HG02885 (cell line): Measurements from ENCODE around the gene CXXC5.

Experiments used
- ATAC-seq: cut with Tn5 transposase; IDR thresholded peaks from one replicate; pipeline ENCODE4 v1.9.1; 2021; ENCODE audit warnings: mild to moderate bottlenecking; ENCODE audit not compliant: unreplicated experiment, poor library complexity

Gene CXXC5

DNA sequence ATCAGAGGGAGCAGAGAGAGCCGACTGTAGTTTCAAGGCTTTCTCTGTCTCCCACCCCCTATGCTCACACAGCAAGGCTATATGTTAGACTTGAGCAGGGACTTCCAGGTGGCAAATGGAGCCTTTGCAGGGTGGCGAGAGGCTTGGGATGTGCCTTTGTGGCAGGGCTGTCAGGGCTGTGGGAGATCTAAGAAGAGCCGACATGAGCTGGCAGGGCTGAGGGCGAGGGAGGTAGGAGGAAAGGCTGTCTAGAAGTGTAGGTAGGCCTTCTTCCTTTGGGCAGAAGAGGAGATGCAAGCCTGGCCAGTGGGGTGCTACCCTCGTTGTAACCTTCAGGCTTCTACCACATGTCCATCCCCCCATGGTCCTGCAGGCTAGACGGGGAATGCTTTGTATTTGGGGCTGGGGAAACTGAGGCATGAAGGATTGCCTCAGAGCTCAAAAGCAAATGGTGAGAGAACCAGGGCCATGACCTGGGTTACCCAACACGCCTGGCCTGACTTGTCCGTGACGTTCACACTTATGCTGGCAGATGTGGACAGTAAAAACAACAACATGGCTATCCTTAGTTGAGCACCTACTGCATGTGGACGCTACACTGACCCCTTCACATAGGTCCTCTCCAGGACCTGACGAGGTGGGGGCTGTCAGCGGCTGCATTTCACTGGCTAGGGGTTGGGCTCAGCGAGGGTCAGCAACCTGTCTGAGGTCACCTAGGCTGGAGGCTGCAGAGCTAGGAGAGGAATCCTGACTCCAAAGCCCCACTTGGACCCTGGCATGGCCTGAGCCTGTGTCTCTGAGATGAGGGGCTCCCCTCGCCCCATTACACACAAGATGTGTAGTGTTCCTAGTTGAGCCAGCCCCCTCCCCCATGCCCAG is 15.3 kb downstream of the CXXC5 start:
- no peak for ATAC-seq

GRCh38 chr5:139664086-139664693 is 16.0 kb downstream of the CXXC5 start:
- ATAC-seq = peak; percentile 52

DNA sequence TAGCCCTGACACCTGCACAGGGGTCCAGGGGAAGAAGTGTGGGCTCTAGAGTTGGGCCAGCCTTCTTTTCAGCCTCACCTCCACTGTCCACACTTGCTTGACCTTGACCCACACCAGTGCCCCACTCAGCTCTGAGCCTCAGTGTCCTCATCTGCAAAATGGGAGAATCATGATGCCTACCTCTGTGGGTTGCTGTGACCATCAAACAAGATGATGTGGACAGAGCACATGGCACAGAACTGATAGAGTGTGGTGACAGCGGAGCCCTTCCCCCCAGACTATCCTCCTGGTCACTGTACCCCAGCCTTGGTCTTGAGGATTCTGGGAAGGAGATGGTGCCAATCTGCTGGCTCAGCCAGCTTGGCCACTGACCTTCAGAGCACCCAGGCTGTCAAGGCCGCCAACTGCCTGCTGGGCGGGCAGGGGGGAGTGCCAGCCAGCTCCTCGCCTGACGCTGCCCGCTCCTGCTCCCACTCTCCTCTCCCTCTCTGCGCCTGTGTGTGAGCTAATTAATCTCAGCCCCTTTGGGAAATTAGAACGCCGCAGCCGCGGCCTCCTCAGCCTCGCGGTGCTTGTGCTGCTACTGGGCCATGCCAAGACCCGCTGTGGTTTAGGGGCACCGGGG is 16.7 kb downstream of the CXXC5 start:
- no peak for ATAC-seq

GRCh38 chr5:139665626-139666025 is 17.5 kb downstream of the CXXC5 start:
- ATAC-seq = no peak

GRCh38 chr5:139666551-139666950 is 18.4 kb downstream of the CXXC5 start:
- ATAC-seq = no peak

DNA sequence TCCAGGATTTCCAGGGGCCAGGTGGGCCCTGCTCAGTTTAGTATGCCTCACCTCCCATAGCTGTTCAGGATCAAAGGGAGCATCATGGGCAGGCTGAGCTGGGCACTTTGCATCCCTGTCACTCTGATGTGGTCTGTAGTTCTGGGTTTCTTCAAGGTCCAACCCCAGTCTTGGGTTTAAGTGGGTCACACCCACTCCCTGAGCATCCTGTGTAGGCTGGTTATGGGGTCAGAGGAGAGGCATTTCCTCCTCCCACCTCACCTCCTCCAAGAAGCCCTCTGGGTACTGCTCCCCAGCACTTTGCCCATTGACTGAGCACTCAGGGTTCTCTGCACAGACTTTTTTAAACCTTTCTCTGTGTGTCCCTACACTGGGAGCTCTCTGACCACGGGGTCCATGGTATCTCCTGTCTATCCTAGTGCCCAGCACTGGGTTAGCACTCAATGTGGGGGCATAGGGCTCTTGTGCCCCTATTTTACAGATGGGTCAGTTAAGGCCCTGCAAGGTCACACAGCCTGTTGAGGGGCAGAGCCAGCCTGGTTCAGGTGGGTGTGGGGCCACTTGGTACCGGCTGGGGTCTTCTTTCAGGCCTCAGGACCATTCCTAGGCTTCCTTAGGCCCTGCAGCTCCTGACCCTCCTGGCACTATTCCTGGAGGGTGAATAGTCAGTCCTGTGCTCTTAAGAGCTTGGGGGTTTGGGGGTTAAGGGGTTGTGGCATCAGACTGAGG is 19.0 kb downstream of the CXXC5 start:
- ATAC-seq = no peak

- ATAC-seq = no peak
Measured at GRCh38 chr5:139667730-139668063, 19.5 kb downstream of the CXXC5 start.

DNA sequence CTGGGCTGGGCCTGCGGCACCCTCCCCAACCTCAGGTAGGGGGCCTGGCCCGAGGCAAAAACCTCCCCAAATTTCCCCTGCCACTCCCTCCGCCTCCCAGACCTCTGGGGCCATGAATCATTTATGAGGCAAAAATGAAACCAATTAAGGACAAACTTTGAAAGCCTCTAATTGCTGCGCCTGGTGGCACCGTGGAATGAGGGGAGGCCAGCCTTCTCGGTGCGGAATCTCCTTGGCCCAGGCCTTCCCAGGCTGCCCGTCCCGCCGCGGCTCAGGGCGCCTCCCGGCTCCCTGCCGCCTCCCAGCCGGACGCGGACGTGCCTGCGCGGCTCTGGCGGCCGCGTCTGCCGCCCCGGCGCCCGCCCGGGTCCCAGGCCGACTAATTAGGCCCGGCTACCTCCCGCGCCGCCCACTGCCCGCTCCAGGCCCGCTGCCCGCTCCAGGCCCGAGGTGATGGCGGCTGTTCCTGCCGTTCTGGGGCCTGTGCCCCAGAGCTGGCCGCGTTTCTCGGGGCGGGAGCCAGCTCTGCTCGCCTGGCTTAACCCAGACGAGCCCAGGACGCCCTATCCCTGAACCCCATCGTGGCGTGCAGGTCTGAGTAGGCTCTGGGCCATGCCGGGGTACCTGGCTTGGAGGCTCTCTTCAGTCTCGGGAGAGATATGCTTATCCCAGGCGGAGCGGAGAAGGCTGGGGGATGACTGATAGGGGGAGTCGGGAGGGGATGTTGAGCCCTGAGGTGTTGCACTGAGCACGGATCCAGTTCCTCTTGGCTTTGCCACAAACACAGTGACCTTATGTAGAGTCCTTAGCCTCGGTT is 20.1 kb downstream of the CXXC5 start:
- no peak for ATAC-seq

- no peak for ATAC-seq
Measured at GRCh38 chr5:139668924-139669661, 20.9 kb downstream of the CXXC5 start.

DNA sequence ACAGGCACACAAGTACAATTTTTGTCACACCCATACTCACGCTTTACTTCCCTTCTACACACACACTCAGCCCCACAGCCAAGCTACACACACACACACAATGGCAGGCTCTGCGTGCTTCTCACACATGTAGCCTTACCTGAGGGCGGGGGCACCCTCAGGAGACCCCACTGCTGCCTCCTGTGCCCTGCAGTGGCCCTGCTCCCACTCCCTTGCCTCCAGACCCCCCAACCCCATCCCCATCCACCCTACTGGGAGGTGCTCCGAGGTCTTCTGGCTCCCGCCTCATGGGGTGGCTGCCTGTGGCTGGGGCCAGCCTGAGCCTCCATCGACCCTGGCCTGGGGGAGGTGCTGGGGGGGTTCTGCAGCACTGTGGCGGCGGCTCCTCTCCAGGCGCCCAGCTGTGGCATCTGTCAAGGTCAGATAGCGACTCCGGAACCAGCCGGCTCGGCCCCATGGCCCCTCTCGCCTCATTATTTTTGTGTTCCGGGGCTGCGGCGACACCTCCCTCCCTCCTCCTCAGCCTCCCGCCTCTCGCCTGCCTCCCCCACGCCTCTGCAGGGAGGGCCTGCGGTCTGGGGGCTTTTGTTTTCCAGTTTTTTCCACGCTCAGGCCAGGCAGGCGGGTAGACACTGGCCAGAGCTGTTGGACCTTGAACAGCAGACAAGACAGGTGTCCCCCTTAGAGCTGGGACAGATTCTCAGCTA is 21.7 kb downstream of the CXXC5 start:
- ATAC-seq = peak; percentile 34

DNA sequence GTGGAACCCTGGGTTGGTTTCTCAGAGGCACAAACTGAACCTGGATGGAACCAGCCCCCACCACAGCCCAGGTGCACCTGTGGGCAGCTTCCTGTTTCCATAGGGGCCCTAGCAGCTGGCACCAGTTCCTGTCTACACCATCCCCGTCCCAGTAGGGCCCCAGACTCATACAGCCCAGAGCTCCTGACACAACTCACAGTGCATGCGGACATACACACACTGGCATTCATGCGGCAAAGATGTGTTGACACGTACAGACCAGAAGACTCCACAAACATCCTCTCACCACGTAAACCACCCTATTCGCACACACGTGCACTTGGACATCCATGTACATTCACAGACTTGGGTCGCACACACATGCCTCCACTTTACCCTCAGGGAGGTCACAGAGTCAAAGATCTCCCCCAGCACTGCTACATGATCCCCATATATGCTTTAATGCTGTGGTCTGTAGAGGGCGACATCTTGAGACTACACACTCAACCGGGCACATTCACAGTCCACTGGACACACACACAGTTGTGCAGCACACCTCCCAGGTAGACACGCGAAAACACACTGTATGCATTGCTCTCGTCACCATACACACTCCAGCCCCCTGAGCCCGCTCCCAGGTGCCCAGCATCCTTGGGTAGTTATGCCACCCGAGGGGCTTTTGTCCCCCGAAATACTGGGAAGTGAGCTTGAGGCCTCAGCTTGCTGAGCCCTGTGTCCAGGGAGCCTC is 22.4 kb downstream of the CXXC5 start:
- peak; percentile 43 for ATAC-seq

DNA sequence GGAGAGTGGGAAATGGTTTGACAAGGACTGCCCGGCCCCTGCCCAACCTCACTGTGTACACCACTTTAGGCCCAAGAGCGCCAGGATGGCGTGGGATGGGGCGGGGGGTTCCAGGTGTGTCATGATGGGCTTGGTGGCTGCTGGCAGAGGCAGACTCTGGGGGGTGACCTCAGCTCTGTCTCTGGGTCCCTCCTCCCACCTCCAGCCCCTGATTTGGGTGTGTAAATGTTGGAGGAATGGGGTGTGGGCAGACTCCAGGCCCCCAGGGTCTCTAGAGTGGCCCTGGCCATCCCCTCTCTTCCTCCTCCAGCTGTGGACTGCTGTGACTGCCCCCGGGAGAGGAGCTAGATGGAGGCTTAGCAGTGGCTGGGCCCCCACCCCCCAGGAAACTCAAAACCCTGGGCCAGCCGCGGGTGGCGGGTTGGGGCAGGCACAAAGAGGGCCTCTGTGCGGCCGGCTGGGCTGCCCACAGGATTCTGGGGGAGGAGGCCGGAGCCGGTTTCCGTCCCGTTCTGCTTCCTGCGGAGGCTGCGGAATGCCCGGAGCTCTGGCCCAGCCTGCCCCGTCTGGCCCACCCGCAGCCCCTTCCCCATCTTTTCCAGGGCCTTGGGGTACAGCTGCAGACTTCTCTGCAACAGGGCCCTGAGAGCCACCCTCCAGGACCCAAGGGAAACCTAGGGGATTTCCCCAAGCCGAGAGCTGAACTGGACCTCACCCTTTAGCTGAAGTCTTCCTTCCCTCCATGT is 23.1 kb downstream of the CXXC5 start:
- ATAC-seq = no peak

DNA sequence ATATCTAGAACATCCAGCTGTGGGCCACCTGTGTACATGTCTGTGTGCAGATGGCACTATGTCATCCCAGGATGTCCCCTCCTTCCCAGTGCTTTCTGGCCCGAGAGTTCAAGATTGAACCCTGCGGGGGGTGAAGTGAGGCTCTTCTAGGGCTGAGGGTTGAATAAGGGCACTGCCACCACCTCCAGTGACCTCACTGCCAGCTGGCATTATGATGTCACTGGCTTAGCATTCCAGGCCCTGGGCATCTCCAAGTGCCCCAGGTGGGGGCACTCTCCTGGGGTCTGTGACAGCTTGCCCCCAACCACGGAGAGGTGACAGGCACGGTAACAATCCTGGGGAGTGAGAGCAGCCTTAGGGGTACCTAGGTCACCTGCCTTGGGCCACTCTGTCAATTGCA is 27.1 kb downstream of the CXXC5 start:
- ATAC-seq = no peak

GRCh38 chr5:139675825-139676224 is 27.7 kb downstream of the CXXC5 start:
- no peak for ATAC-seq

- ATAC-seq = no peak
Measured at GRCh38 chr5:139676406-139676805, 28.3 kb downstream of the CXXC5 start.

DNA sequence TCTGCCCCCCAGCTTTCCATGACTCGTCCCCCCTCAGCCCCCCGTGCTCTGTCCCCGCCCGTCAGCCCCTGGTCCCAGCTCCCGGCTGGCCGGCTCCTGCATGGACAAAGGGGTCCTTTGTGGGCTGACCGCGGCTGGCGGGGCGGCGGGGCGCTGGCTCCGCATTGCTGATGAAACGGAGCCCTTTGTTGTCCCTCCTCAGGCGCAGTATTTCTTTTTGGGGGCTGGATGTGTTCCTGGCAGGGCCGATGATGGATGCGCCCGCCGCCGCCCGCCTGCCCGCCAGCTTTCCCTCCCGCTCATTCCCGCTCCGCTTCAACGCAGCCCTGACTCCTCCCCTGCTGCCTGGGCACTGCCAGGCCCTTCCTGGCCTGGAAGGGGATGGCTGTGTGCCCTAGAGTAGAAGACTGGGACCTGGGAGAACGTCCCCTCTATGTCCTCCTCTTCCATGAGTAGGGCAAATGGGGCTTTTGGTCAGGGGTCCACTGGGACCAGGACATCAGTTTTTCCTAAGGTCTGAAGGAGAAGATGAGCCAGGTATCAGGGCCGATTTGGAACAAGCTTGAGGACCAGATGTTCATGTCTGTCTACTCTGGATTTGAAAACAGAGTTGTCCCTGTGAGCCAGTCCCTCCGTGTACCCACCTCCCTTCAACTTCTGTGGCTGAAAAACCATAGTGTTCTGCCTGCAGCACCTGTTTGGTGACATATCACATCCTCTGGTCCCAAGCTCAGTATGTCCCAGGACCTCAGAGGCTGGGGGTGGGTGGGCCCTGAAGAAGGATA is 29.0 kb downstream of the CXXC5 start:
- no peak for ATAC-seq
